ENCODE data around the gene LMBRD1.

DNA sequence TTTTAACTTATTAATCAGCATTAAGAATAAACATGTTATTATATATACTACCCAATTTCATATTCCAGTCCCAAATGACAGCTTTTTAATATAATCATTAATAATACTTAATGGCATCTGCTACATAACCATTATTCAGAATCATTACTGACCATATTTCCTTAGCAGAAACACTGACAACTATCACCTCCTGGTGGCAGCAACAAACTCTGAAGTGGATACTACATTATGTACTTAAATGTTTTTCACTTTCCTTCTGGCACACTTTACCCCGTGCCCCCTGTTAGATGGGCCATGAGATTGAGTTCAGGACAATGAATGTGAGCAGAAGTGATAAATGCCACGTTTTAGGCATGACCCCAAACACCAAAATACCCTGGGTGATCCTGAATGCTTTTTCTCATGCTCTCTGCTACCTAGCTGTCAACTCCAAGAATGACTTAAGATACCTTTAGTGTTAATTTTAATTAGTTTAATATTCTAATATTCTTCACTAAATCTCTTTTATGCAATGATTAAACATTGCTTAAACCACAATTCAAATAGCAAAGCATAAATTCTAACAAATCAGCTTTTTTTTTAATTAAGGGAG, 77.1 kb downstream of the LMBRD1 start:
- TF ChIP-seq EP300 (IDR thresholded peaks at IDR 0.05; ENCODE audit: borderline replicate concordance) (no peak), TCF12 (IDR thresholded peaks at IDR 0.05; ENCODE audit: low read depth) (no peak), EGR1 (IDR thresholded peaks at IDR 0.05) (no peak)

All from Ishikawa (cell line).